GM18520 (cell line): ENCODE data around the gene CNTNAP4.

Experiments
- ATAC-seq: cut with Tn5 transposase; IDR thresholded peaks from one replicate; pipeline ENCODE4 v1.9.1; 2021; ENCODE audit not compliant: unreplicated experiment

CNTNAP4 gene

DNA sequence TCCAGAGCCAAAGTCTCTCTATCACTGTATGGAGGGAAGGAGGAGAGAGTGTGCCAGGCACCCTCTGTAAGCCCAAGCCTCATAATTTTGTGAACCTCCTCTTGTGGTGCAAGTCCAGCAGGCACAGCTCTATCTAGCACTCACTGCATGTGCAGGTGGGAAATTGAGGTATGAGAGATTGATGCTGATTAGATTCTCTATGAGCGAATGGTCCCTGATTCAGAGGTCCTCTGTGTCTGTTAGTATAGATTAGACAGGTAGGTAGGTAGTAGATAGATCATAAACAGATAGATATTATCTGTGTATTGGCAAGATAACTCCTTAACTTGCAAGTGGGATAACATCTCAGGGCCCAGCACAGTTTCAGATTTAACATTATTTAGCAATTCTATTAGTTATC, 209.5 kb downstream of the CNTNAP4 start:
- ATAC-seq: no peak

GRCh38 chr16:76487411-76488064, 210.3 kb downstream of the CNTNAP4 start:
- no peak for ATAC-seq

GRCh38 chr16:76488065-76488417, 210.8 kb downstream of the CNTNAP4 start:
- no peak for ATAC-seq

DNA sequence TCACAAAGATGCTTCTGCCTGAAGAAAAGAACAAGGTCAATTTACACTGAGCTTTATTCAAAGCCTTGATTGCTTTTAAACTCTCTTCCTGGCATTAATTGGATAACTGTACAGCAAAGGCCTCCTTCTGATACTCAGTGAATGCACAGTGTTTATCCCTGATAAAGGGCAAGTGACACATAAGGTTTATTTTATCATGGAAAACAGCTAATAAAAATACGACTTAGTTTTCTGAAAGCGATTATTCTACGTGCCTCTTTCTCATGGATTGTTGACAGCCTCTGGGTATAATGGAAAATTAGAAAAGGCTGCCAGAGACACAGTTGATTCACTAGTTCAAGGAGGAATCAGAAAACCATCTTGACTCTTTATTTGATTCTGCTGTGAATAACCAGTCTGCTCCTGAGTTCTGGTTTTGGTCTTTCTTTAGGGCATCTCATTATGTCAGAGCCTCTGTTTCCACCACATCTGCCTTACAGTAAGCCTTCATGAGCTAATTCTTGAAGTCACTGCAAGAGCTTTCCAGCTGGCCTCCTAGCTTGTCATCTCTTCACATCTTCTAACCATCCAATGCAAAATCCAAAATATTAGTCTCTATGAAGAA, 212.9 kb downstream of the CNTNAP4 start:
- no peak for ATAC-seq

- ATAC-seq: no peak
Observed at GRCh38 chr16:76500006-76500405, 222.8 kb downstream of the CNTNAP4 start.

GRCh38 chr16:76502063-76502462, 224.9 kb downstream of the CNTNAP4 start:
- no peak for ATAC-seq

DNA sequence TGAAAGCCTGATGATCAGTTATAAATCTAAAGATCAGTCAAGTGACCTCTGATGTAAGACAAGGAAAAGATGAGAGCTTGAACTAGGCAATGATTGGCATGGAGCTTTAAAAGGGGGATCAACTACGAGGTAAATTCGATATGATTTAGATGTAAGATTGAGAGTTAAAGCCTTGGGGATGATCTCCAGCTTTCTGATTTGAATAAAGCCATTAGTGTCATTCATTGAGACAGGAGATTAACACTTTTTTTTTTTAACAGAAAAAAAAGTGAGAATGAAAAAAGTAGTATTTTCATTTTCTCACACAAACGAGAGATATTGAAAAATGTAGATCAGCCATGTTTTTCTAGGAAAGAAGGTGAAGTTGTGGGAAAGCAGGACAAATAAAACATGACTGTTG, 225.4 kb downstream of the CNTNAP4 start:
- no peak for ATAC-seq

DNA sequence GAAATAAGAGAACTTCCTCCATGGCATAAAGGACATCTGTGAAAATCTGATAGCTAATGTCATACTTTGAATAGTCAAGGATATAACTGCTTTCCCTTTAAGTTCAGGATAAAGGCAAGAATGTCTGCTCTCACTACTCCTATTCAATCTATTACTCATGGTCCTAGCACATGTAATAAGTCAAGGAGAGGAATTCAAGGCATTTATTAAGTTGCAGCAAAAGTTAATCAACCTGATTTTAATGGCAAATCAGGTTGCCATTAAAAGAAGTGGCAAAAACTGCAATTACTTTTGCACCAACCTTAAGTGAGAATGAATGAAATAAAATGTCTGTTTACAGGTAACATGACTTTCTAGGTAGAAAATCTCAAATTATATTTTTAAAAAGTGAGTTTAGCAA, 225.9 kb downstream of the CNTNAP4 start:
- no peak for ATAC-seq

GRCh38 chr16:76511203-76511602, 234.0 kb downstream of the CNTNAP4 start:
- no peak for ATAC-seq

- no peak for ATAC-seq
Observed at GRCh38 chr16:76518781-76519180, 241.6 kb downstream of the CNTNAP4 start.

GRCh38 chr16:76524356-76524755, 247.2 kb downstream of the CNTNAP4 start:
- no peak for ATAC-seq

DNA sequence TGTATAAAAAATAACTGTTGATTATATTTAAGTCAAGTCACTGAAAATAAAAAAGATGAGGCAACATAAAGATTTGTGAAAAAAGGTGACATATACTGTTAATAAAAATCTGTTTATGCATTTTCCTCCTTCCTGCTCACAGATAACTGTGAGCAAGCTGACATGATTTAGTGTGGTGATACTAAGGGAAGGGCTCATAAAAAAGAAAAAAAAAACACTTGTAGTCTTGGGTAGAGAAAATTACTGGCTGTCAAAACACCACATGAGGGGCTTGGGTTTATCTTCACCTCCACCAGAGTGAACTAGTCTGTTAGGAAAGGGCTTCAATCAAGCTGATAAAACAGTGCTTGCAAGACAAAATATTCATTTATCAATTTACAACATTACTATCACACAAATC, 247.6 kb downstream of the CNTNAP4 start:
- no peak for ATAC-seq

DNA sequence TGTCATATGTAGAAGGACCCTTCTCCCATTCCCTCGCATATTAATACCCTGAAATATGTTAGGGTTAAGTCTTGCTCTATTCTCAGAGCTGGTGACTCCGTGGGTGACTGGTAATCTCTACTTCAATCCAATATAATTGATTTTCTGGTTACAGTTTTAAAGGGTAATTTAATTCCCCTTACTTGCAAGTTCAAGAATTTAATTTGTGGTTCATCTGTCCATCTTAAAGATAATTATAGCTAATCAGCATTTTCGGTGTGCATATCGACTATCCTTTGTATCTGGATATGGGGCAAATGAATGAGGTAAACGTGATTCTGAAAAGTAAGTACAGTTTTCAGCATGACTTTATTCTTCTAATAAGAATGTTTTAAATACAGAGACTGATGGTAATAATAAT, 250.0 kb downstream of the CNTNAP4 start:
- no peak for ATAC-seq

GRCh38 chr16:76529120-76529519, 251.9 kb downstream of the CNTNAP4 start:
- ATAC-seq: no peak

DNA sequence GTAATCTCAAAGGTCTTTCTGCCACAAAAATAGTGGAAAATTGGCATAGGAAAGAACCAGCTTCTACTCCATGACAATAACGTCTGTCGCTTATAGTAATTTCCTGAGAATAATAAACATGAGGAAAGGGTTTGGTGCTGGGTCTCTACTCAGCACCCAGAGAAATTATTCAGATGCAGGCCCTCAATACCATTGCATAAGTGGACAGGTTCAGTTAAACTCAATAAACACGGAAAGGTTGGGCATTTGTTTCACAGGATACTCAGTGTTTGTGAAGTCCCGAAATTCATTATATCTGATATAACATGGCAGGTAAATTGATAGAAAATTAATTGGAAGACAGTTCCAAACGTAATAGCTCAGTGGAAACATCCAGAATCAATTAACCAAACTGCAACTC, 254.0 kb downstream of the CNTNAP4 start:
- ATAC-seq: no peak

GRCh38 chr16:76532188-76532973, 255.2 kb downstream of the CNTNAP4 start:
- no peak for ATAC-seq

- ATAC-seq: no peak
Observed at GRCh38 chr16:76539609-76540008, 262.4 kb downstream of the CNTNAP4 start.

GRCh38 chr16:76541070-76541469, 263.9 kb downstream of the CNTNAP4 start:
- ATAC-seq: no peak

GRCh38 chr16:76565542-76565941, 288.3 kb downstream of the CNTNAP4 start:
- no peak for ATAC-seq

DNA sequence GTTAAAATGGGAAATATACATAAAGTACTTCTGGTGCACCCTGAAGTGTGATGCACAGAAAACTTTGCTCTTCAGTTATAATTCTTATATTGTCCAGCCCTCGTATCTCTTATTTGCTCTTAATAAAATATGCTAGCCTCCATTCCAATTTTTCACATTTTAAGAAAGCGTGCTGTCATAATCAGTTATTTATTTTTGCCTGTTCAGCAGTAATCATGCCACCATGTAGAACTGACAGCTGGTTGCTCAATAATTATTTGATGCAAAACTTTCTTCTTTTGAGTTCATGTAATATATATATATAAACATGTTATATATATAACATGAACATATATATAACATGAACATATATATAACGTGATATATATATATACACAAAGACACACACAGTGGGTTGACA, 294.6 kb downstream of the CNTNAP4 start:
- no peak for ATAC-seq

- no peak for ATAC-seq
Observed at GRCh38 chr16:76573281-76573680, 296.1 kb downstream of the CNTNAP4 start.

DNA sequence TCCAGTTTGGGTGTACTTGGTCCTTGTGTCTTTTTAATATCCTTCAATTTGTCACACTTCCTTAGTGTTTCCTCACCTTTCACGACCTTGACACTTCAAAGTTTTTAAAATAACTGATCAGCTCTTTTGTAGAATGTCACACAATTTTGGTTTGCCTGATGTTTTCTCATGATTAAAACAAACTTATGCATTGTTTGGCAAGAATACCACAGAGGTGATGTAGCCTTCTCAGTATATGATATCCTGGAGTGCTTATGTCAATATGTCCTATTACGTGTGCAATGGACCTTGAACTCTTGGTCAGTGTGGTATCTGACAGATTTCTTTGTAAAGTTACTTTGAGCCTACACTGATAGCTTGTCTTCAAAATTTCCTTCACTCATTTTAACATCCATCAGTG, 297.4 kb downstream of the CNTNAP4 start:
- no peak for ATAC-seq
